ENCODE measurements around the gene ESYT3.
"Not testable (repeated sequence)": the region's sequence is repeated elsewhere in the genome, so short reads cannot be mapped to it uniquely, and the experiment has no call there.

ESYT3 gene

DNA sequence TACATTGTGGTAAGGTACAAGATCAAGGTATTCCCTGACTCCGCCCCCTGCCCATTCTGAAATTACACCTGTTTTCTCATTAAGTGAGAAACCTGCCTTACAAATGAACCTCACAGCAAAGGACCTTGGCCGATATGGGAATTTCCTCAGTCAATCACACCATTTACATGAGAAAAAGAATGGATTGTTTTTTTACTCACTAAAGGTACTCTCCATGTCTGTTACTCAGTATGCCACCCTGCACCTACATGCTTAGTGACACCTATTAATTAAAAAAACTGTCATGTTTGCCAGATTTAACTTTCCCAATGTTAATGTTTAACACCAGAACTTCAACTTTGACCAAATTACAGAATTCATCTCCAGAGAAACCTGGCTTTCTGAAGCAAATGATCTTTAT, 62.0 kb downstream of the ESYT3 start:
- no peak for DNase-seq

DNA sequence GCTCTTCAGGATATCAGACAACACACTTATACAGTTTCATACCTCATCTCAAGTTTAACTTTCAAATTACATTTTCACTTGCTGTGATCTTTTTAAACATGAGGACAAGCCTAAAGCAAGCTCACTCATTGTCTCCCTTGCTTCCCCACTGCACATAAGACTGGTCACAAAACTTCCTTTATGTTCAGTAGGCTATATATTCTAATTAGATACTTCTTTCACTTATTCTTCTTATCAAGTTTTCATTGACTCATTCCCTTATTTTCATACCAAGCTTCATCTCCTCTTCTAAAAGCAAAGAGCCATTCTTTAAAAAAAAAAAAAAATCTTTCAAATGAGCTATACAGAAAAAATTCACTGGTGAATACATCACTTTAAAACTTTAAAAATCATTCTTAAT, 62.6 kb downstream of the ESYT3 start:
- DNase-seq: no peak

DNA sequence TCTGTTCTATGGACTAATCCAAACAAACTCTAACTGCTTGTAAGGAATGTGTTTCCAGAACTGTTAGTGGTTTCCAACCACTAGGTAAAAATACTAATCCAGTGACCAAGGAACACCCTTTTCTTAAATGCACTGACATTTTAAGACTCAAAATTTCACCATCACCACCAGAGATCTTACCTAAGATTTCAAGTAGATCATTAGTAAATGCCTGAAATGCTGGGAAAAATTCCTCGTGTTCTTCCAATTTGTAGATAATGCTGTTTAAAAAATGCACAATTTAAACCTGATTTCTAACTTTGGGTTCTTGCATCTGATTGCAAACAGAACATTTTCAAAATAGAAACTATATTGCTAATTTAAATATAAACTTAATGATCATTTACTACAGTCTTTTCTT, 63.4 kb downstream of the ESYT3 start:
- no peak for DNase-seq

DNA sequence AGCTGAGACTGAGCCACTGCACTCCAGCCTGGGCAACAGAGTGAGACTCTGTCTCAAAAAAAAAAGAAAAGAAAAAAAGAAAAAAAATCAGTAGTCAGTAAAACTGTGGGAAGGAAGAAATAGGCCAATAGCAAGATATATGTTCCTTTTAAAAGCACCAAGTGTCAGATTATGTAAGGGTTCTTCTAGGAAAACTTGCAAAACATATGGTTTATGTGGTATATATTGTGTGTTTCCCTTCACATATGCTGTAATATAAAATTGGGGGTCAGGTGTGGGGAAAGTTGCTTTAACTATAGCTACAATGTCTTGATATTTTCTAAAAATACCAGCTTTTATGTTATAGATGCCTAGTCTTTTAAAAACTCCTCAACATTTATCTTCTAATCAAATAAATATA, 64.6 kb downstream of the ESYT3 start:
- DNase-seq: no peak

DNA sequence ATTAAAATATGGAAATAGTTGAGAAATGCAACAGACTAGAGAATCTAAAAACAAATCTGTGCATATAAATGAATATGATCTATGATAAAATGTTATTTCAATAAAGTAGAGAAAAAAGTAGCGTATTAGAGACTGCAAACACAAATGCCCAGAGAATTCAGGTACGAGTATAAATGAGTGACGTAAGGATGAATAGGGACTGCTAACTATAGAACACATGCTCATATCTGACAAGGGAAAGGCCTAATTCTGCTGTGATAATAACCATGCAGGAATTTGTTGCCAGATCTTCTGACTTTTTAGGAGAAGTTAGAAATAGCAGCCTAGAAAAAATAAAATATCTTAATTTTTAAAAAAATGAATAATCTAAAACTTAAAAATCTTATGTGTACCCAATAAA, 73.1 kb downstream of the ESYT3 start:
- DNase-seq: no peak

DNA sequence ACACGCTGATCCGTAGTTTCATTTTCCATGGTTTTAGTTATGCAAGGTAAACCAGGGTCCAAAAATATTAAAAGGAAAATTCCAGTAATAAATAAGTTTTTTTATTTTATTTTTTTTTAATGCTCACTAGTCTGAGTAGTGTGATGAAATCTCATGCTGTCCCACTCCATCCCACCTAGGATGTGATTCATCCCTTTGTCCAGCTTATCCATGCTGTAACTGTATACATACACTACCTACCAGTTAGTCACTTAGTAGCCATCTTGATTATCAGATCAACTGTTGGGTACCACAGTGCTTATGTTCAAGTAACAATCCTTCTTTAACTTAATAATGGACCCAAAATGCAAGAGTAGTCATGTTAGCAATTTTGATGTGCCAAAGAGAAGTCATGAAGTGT, 75.2 kb downstream of the ESYT3 start:
- no peak for DNase-seq

DNA sequence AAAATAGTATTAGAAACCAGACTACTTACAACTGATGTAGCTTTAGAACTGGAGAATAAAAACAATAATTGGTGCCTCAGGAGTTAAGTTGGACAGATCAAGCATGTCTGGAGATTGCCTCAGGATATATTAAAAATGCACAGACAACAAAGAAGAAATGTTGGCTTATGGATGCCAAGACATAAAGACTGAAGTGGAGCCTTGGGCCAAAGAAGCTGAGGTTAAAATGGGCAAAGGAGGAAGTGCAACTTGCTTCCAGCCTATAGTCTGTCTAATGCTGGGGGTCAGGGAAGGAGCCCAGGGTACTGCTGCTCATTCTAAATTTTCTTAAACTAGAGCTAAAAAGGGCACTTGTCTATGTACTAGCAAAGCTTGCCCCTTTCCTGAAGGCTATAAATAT, 77.5 kb downstream of the ESYT3 start:
- no peak for DNase-seq

DNA sequence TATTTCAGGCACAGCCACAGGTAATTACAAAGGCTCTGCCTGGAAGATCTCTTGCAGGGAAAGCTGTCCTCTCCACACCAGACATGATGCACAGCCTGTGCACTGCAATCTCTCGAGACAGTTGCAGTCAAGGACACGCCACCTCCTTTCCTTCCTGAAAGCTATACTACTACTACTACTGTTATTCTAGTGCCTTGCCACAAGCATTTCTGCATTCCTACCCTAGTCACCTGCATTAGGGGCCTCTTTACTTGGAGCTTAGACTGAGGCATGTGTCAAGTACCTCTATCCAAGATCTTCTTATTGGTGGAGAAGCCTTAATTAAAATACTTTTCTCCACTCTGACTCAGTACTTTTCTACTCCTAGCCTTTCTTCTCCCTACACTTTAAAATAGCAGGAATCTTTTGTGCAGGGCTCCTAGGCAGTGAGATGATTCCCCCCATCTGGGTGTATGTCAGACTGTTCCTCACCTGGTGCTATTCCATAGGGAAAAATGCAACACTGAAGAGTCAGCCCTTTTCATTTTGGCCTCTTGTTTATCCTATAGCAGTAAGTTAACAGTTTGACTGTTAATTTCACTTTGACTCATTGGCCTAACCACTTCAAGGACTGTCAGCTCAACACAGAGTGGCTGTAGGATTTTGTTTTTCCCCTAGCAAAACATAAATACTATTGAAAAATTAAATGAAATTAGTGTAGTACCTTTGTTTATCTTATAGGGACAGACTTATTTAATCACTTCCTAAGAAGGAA, 78.9 kb downstream of the ESYT3 start:
- DNase-seq: no peak

DNA sequence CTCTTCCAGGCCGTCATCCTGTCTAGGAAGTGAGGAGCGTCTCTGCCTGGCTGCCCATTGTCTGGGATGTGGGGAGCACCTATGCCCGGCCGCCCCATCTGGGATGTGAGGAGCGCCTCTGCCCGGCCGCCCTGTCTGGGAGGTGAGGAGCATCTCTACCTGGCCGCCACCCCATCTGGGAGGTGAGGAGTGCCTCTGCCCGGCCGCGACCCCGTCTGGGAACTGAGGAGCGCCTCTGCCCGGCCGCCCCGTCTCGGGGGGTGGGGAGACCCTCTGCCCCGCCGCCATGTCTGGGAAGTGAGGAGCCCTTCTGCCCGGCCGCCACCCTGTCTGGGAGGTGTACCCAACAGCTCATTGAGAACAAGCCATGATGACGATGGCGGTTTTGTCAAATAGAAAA, 87.0 kb downstream of the ESYT3 start:
- not testable (repeated sequence) for DNase-seq

All from stimulated activated CD4-positive, alpha-beta T cell treated with anti-CD3 and anti-CD28 coated beads, Interleukin-4, amount 100 ng/mL, for 4 hours (primary cell).